Renal cortex interstitium (tissue), 3 donors: ENCODE measurements around the gene ZNF215. TPM values are rescaled to one million over a fixed set of nuclear protein-coding genes. Genes with fewer than 3 reads are reported as not detected.

ENCODE experiments used
- polyA plus RNA-seq, 3 donors: library from polyadenylated mRNA; unstranded; fragments of 120-200 nt; gene quantifications; one replicate each; pipeline ENCODE4 v1.2.1, GENCODE V29; 2013; ENCODE audit not compliant: insufficient read length in 3 of 3

Gene ZNF215
- polyA plus RNA-seq, 3 donors, result 2.5 to 3.3 (median 3.0) TPM

Other genes with a start within 250 kb of the ZNF215 start
- gene MRPL17, start 243.1 kb upstream of the ZNF215 start, polyA plus RNA-seq, result 10 to 100 TPM; 62.5 to 71.5 (median 69.2) TPM
- under 1 TPM in 2 of 3 donors, not detected in 1; 0.09 to 0.12 TPM for gene OR2AG2, start 154.4 kb upstream of the ZNF215 start, polyA plus RNA-seq
- gene OR2AG1, start 143.4 kb upstream of the ZNF215 start, polyA plus RNA-seq, result under 1 TPM in 1 of 3 donors, not detected in 2; 0.09 TPM
- under 1 TPM in 2 of 3 donors, not detected in 1; 0.03 to 0.05 TPM for gene OR6A2, start 126.7 kb upstream of the ZNF215 start, polyA plus RNA-seq
- gene OR10A5, start 80.7 kb upstream of the ZNF215 start, polyA plus RNA-seq, result not detected
- under 1 TPM in 1 of 3 donors, not detected in 2; 0.03 TPM for gene OR10A2, start 63.4 kb upstream of the ZNF215 start, polyA plus RNA-seq
- gene OR10A4, start 49.8 kb upstream of the ZNF215 start, polyA plus RNA-seq, result not detected
- gene OR2D2, start 33.9 kb upstream of the ZNF215 start, polyA plus RNA-seq, result not detected
- gene OR2D3, start 5.4 kb upstream of the ZNF215 start, polyA plus RNA-seq, result not detected
- 10 to 100 TPM; 12.3 to 13.1 (median 12.7) TPM for gene ZNF214, start 93.9 kb downstream of the ZNF215 start, polyA plus RNA-seq
- gene NLRP14, start 94.1 kb downstream of the ZNF215 start, polyA plus RNA-seq, result 1 to 10 TPM in 1 of 3 donors, under 1 TPM in 2; 0.67 to 1.1 (median 0.68) TPM
- under 1 TPM in 2 of 3 donors, not detected in 1; 0.10 to 0.18 TPM for gene RBMXL2, start 162.6 kb downstream of the ZNF215 start, polyA plus RNA-seq